AG08395 (cell line): ENCODE data around the gene A2M.

Experiments
- DNase-seq: peaks from one replicate; pipeline ENCODE4 v3.0.0; 2012; ENCODE audit warnings: mixed read lengths, low spot score

A2M gene

DNA sequence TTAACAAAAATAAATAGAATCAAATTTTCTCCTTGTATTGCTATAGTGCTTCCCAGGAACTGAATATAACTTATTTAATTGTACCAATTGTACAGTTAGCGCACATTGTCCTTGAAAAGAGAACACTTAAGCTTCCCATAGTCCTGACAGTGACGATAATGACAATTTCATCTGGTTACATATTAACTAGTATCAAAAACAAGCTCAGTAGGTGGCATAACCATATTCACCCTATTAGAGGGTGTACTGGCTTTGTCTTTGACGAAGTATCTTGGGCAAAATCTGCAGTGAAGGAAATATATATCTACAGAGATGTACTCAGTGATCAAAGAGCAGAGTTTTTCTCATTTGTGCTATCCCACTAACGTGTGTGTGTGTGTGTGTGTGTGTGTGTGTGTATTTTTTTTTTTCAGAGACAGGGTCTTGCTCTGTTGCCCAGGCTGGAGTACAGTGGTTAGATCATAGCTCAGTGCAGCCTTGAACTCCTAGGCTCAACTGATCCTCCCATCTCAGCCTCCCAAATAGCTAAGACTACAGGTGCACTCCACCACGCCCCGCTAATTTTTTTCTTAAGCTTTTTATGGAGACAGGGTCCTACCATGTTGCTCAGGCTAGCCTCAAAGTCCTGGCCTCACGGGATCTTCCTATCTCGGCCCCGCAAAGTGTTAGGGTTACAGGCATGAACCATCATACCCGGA is 4.9 kb upstream of the A2M start:
- DNase-seq = no peak

- DNase-seq = no peak
Measured at GRCh38 chr12:9118158-9118557, 2.4 kb upstream of the A2M start.

DNA sequence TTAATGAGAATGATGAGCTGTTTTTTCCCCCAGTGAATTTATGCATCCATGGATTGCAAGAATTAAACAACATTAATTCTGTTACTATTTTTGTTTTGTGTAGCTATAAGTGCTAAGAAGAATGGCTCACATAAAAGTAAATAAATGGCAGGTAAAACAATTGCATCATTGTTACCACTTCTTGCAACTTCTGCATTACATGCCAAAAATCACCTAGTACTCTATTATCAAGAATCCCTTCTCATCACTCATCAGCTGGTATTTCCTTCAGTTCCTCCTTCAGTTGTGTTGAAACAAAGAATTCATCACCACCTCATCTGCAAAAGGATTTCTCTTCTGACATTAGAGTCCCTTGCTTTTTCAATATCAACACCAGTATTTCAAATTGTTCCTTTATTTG is 773 bp downstream of the A2M start:
- no peak for DNase-seq

DNA sequence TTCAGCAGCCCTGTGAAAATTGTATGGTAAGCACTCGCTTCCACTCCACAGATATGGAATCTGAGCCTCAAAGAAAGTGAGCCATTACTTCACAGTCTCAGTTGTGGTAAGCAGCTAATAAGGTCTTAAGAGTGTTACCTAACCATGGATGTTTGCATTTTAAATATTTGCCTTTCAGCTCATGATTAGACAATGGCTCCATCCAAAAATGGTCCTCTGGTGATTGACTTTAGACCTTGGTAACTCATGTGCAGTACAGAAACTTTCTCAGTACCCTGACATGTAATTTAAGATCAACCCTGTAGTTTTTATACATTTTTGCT is 1.8 kb downstream of the A2M start:
- DNase-seq = no peak

- DNase-seq = no peak
Measured at GRCh38 chr12:9113296-9113986, 2.3 kb downstream of the A2M start.

DNA sequence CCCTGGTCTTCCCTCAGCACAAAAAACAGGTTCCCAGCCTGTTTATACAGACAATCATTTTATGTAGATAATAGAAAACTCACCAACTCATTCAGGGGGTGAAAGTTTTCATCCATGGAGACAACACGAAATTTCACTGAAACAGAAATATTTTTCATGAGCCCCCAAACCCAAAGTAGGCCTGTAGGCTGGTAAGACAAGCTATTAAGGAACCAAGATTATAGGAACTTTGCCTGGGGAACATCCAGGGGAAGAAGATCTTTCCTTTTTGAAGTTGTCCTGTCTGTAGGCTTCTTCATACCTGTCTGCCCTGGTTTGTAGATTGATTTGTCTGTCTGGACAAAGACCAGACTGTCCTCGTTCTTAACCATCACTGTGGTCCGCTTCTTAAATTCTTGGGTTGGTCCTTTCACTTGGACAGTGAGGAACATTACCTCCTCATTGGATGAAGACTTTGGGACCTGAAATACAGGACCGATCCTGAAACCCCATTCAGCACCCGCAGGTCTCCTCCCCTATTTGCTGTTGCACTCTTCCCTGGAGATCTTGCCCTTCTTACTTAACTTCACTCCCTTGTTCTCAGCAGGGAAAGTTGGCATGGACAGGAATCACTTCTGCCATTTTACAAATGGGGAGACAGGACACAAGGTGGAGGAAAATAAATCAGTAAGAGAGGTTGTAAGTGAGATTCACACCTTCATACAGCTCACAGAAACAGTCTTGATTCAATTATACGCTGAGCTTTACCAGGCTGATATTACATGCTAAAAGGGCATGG is 3.5 kb downstream of the A2M start:
- no peak for DNase-seq

GRCh38 chr12:9111525-9111924 is 4.2 kb downstream of the A2M start:
- no peak for DNase-seq

GRCh38 chr12:9109737-9110491 is 5.8 kb downstream of the A2M start:
- DNase-seq = no peak

GRCh38 chr12:9109213-9109522 is 6.6 kb downstream of the A2M start:
- no peak for DNase-seq

DNA sequence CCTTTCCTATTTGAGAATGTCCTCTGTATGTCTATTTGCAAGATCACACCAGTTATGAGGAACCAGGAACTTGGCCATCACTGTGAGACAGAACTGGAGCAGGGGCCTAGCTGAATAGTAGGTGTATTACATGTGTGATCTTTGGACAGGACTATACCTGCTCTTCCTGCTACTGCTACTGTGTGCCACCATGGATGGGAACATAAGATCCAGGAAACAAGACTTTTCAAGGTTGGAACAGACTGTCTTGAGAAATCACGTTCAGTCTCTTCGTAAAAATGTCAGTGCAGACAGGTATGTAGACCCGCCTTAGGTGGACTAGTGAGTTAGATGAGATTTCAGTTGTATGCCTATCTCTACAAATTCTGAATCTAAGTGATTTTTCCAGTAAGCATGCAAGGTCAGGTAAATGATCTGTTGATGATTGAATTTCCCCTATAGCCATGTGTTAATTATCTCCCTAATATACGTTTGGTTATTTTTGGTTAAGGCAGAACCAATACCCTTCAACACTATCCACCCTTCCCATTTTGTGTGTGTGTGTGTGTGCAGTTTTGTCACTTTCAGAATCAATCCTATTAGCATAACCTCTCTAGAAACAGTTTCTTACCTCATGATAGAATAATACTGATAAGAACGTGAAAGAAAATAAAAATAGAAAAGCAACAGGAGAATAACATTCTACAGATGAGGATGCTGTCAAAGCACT is 7.1 kb downstream of the A2M start:
- DNase-seq = no peak

DNA sequence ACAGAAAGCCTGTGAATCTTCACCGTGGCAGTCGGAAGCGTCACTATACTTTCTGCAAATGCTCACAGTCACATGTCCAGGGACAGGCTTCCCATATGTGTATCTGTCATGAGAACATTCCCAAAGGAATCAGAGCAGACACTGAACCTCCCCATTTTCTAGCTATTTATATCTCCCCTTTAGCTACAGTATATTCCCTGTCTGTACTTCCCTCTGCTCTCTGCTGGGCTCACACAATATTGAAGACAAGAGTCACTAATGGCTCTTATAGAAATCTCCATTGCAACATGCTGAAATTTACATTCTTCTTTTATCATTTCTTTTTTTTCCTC is 8.2 kb downstream of the A2M start:
- DNase-seq = no peak

DNA sequence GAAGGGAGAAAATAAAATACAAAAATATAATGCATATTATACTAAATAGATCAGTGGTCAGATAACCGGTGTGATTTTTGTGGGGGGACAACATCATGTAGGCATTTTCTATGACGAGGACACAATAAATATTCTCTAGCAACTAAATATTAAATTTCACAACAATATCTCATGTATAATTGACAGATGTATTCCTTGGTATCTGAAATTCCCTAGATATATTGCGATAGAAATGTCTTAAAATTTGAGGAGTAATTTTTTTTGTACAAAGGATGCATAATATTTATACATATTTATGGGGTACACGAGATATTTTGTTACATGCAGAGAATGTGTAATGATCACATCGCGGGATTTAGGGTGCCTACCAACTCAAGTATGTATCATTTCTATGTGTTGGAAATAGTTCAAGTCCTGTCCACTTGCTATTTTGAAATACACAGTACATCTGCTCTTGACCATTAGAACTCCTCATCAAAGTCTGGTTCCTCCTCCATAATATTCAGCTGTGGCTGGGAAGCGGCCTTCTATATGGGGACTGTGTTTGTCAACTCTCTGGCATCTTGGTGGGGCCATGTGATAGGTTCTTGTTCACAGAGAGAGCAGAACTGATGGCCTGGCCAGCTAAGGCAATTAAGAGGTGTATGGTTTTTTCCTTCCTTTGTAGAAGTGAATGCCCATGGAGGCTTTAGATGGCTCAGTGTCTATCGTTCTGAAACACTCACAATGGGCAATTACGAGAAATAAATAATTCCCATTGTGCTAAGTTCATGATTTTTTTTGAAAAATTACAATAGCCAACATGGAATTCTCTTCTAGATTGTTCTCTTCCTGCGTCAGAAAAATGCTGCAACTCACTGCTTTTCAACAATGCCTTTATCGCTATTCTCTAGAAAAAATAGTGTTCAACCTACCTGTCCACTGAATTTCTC is 8.8 kb downstream of the A2M start:
- DNase-seq = no peak

DNA sequence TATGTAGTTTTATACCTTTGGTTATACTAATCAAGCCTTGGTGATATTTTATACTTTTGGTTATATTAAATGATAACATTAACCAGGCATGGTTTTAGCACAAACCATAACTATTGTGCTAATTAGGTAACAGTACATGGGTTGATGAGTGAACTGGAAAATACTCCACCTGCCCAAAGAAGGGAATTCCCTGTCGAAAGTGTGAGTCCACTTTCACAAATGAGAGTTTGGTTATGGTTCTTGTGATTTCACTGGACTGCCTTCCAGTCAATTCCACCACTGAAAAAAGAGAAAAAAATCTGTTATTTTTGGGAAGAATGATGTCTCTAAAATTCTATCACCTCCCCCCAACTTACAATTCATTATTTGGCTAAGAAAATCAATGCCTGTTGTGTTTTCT is 9.7 kb downstream of the A2M start:
- no peak for DNase-seq

- DNase-seq = no peak
Measured at GRCh38 chr12:9104767-9105423, 10.8 kb downstream of the A2M start.

GRCh38 chr12:9104087-9104486 is 11.6 kb downstream of the A2M start:
- DNase-seq = no peak

- DNase-seq = no peak
Measured at GRCh38 chr12:9103050-9103849, 12.5 kb downstream of the A2M start.

DNA sequence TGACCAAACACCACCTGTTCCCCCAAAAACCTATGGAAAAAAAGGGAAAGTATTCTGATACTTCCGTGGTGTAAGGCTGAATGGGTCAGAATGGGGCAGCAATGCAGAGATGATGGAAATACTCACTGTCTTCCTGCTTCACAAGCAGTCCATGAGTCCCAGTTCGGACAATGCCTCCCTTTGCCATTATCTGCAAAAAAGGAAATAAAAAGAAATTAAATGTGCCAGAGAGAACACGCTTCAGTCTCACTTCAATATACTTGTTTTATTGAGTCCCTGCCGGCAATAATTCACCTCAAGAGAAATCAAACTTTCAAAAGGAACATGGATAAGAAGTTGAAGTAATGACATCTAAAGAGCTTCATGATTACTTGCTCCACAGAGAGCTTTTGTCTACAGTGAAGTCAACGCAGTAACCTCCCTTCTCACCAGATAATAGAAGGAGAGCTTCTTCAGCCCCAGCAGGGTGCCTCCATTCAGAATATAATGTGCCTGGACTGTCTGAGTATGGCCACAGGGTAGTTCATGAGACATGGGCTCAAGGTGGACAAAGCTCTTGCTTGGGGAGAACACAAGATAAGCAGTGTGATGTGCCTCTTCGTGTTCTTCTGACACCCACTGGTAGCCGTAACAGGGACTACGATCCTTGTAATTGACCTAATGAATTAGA is 14.6 kb downstream of the A2M start:
- DNase-seq = no peak

DNA sequence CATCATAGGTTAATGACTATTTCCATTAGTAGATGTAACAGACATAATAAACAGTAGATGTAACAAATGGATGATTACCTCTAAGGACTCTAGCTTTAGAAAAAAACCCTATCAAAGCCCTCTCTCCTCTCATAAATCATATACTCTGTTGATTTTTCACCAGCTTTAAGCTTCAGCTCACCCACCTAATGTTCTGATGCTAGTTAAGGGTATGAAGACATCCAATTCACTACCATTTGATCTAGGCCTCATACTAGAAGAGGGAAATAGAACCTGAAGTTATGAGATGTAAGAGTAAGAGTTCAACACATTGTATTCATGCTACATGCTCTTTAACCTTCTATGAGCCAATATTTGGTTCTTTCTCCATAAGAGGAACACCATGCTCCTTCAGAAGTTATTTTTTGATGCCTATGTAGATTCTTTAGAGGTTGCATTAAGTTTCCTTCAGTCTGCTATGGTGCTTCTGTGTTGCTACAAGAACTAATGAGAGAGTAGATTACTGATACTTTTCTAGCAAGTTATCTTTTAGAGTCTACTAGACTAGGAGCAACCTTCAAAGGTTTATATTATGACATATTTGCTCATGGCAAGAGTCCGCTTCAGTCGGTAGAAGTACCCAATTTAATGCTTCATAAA is 16.0 kb downstream of the A2M start:
- DNase-seq = no peak
